Vagina (tissue), 2 donors: ENCODE results near the gene SORCS1. TPM values are rescaled to one million over a fixed set of nuclear protein-coding genes. Genes with fewer than 3 reads are reported as not detected.

Source experiments
- DNase-seq, 2 donors: peaks; one replicate each; pipeline ENCODE4 v3.0.0-alpha.2; 2017; ENCODE audit errors: extremely low spot score in 2 of 2
- H3K27ac ChIP-seq: fragments of 200-600 bp; sonication (generic); one replicate; pipeline ENCODE4 v1.5.1; 2019
- H3K27me3 ChIP-seq: fragments of 200-600 bp; sonication (generic); one replicate; pipeline ENCODE4 v1.5.1; 2019
- H3K36me3 ChIP-seq, 2 donors: fragments of 200-600 bp; sonication (generic); one replicate each; pipeline ENCODE4 v1.5.1; 2017 to 2019
- H3K4me1 ChIP-seq: fragments of 200-600 bp; sonication (generic); one replicate; pipeline ENCODE4 v1.5.1; 2019
- H3K4me3 ChIP-seq, 2 donors: fragments of 200-600 bp; sonication (generic); 1 replicate in 1 of 2; 2 replicates in 1 of 2; pipeline ENCODE4 v1.5.1; 2016 to 2019
- H3K9me3 ChIP-seq: fragments of 200-600 bp; sonication (generic); one replicate; pipeline ENCODE4 v1.5.1; 2019
- POLR2A ChIP-seq, 2 donors: fragments of 450-650 bp; IDR thresholded peaks; one replicate each; pipeline ENCODE4 v1.6.1; 2017; ENCODE audit warnings: antibody characterized with exemption in 2 of 2, mild to moderate bottlenecking in 2 of 2, moderate library complexity in 2 of 2
- POLR2AphosphoS5 ChIP-seq, 2 donors: sonication (generic); formaldehyde crosslinking; IDR thresholded peaks; one replicate each; pipeline ENCODE4 v1.9.0; 2017; ENCODE audit warnings: antibody characterized with exemption in 2 of 2, mild to moderate bottlenecking in 2 of 2, low read depth in 1 of 2; ENCODE audit not compliant: insufficient read depth in 1 of 2
- intact Hi-C: fragments of 100-400 bp; cut with DNase I; formaldehyde crosslinking; loops from one replicate; pipeline ENCODE4 v1.15.1; 2023
- total RNA-seq: library from RNA; depleted of rRNA; stranded (reverse); fragments of >200 nt; gene quantifications from one replicate; pipeline ENCODE4 v1.2.3, GENCODE V29; 2016
- TF ChIP-seq, protein P1 (sequence below), 3 experiments: fragments of 450-650 bp in 2 of 3; fragments of 200-600 bp in 1 of 3; sonication (generic) in 1 of 3; IDR thresholded peaks; one replicate each; pipeline ENCODE4 v1.5.1; 2017 to 2019; ENCODE audit warnings: antibody characterized with exemption in 3 of 3, mild to moderate bottlenecking in 2 of 3, moderate library complexity in 2 of 3

Gene SORCS1
- total RNA-seq, 1 donor from 2014 or later, result 5.9 TPM

DNA sequence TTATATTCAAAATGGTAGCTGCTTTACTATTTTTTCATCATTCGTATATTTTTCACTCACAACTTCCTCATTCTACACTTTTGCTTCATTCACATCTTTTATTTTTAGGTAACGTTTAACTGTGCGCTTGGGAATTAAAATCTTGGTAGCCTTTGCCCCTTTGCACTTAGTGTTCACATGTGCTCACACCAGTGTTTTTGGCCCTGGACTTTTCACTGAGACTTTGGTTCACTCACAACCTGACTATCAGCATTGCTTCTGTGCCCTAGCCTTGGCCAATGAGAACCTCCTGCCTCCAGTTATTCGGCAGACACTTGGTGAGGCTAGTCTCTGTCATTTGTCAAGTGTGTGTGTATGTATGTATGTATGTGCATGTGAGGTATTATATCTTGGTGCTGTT is 596.9 kb downstream of the SORCS1 start:
- no peak overlapping the region for H3K27ac ChIP-seq
- no peak for DNase-seq
- TF ChIP-seq POLR2A (IDR thresholded peaks at IDR 0.05) (no peak), POLR2AphosphoS5 (IDR thresholded peaks at IDR 0.05; ENCODE audit: insufficient read depth in 1 of 2, low read depth in 1 of 2) (no peak)
- TF ChIP-seq, protein P1, sequence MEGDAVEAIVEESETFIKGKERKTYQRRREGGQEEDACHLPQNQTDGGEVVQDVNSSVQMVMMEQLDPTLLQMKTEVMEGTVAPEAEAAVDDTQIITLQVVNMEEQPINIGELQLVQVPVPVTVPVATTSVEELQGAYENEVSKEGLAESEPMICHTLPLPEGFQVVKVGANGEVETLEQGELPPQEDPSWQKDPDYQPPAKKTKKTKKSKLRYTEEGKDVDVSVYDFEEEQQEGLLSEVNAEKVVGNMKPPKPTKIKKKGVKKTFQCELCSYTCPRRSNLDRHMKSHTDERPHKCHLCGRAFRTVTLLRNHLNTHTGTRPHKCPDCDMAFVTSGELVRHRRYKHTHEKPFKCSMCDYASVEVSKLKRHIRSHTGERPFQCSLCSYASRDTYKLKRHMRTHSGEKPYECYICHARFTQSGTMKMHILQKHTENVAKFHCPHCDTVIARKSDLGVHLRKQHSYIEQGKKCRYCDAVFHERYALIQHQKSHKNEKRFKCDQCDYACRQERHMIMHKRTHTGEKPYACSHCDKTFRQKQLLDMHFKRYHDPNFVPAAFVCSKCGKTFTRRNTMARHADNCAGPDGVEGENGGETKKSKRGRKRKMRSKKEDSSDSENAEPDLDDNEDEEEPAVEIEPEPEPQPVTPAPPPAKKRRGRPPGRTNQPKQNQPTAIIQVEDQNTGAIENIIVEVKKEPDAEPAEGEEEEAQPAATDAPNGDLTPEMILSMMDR (IDR thresholded peaks at IDR 0.05), result no peak
- H3K36me3 ChIP-seq, result no peaks in the 10 kb centered on the region
- H3K4me3 ChIP-seq, result no peak overlapping the region
- H3K4me1 ChIP-seq, result no peaks in the 10 kb centered on the region
- H3K9me3 ChIP-seq, result no peaks in the 10 kb centered on the region
- H3K27me3 ChIP-seq, result no peaks in the 10 kb centered on the region
- intact Hi-C loops, result no loop called here

DNA sequence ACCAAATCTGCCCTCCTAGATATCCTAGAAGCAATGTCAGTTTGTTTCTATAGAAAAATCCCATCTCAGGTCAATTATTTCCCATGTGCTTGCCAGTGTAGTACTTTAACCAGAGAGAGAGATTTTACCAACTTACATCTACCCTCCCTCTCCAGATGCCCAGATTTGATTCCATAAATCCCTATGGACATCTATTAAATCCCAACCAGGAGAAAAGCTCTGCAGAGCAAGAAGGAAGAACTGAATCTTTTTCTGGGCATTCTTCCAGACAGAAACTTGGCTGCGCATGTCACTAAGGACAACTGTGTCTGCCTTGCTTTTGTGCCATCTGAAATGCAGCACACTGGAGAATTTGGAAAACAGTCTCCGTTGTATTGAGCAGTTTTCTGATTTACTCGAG is 597.6 kb downstream of the SORCS1 start:
- H3K27ac ChIP-seq, result no peak overlapping the region
- TF ChIP-seq, protein P1 (IDR thresholded peaks at IDR 0.05), result no peak
- H3K27me3 ChIP-seq, result no peaks in the 10 kb centered on the region
- no peaks in the 10 kb centered on the region for H3K36me3 ChIP-seq
- H3K4me1 ChIP-seq, result no peaks in the 10 kb centered on the region
- intact Hi-C loops, result no loop called here
- DNase-seq, result no peak
- H3K4me3 ChIP-seq, result no peak overlapping the region
- H3K9me3 ChIP-seq, result no peaks in the 10 kb centered on the region

DNA sequence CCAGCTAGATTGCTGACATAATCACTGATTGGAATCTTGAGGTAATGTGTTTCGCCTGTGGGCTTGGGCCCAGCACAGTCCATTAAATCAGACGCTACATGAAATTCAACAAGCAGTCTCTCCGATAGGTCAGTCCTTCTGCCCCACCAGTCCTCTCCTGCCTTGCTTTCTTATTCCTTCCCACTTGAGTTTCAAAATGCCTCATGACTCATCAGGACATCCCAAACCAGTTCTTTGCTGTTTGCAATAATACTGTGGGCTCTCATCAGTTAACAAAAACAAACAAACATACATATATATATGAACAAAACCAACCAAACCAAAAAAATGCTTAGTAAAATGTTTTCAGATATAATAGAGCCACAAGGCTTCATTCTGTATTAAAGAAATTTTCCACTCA is 599.0 kb downstream of the SORCS1 start:
- TF ChIP-seq, protein P1 (IDR thresholded peaks at IDR 0.05), result no peak
- no peak for TF ChIP-seq POLR2AphosphoS5 (IDR thresholded peaks at IDR 0.05; ENCODE audit: insufficient read depth in 1 of 2, low read depth in 1 of 2)
- no peak for TF ChIP-seq POLR2A (IDR thresholded peaks at IDR 0.05)
- no peaks in the 10 kb centered on the region for H3K9me3 ChIP-seq
- H3K4me1 ChIP-seq, result no peaks in the 10 kb centered on the region
- H3K4me3 ChIP-seq, result no peak overlapping the region
- intact Hi-C loops, result no loop called here
- H3K27ac ChIP-seq, result no peak overlapping the region
- H3K36me3 ChIP-seq, result no peaks in the 10 kb centered on the region
- DNase-seq, result no peak
- H3K27me3 ChIP-seq, result no peaks in the 10 kb centered on the region

DNA sequence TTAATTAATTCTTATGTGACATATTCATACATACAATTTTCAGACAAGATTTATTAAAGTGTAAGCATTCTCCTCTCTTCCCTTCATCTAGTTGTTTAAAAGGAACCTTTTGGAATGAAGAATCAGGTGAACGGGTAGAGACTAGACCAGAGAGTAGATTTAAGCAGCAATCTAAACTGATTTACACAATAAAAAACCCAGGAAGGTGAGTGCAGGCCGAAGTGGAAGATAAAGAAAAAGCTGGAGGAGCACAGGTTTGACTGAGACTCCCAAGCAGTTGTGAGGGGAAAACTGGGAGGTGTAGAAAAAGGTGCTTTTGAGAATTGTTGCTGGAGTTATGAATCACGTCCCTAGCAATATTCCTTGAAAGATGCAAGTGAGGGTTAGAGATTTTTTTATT is 601.1 kb downstream of the SORCS1 start:
- Histone ChIP-seq H3K27me3 (no peaks in the 10 kb centered on the region), H3K4me3 (no peak overlapping the region), H3K36me3 (no peaks in the 10 kb centered on the region), H3K4me1 (no peaks in the 10 kb centered on the region), H3K27ac (no peak overlapping the region), H3K9me3 (no peaks in the 10 kb centered on the region)
- TF ChIP-seq POLR2AphosphoS5 (IDR thresholded peaks at IDR 0.05; ENCODE audit: insufficient read depth in 1 of 2, low read depth in 1 of 2) (no peak), POLR2A (IDR thresholded peaks at IDR 0.05) (no peak)
- TF ChIP-seq, protein P1 (IDR thresholded peaks at IDR 0.05), result no peak
- intact Hi-C loops, result no loop called here
- no peak for DNase-seq

DNA sequence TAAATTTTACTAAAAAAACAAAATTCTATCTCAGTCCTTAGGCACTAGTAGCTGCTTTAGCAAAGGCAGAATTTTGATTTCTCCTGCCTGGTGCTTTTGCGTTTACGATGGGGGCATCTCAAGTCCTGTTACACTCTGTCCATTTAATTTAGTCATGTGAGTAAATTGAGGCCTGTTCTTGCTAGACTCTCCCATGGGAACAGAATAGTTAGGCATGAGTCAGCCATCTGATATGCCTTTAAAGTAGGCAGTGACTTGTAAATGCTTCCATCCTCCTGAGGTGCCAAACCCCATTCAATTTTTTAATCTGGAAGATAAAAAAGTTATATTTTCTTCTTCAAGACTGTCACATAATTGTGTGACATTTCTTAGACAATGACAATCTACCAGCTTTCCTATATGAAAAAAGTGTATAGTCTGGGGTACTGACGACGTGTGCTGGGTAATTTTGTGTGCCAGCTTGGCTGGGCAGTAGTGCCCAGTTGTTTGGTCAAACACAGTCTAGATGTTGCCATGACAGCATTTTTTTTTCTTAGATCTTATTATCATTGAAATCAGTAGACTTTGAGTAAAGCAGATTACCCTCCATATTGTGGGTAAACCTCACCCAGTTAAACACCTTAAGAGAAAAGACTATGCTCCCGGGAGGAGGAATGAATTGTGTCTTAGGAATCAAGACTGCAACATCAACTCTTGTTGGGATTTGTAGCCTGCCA is 603.4 kb downstream of the SORCS1 start:
- H3K27ac ChIP-seq, result no peak overlapping the region
- intact Hi-C loops, result no loop called here
- H3K36me3 ChIP-seq, result no peaks in the 10 kb centered on the region
- TF ChIP-seq POLR2A (IDR thresholded peaks at IDR 0.05), result no peak
- TF ChIP-seq, protein P1 (IDR thresholded peaks at IDR 0.05), result no peak
- no peak for TF ChIP-seq POLR2AphosphoS5 (IDR thresholded peaks at IDR 0.05; ENCODE audit: insufficient read depth in 1 of 2, low read depth in 1 of 2)
- no peaks in the 10 kb centered on the region for H3K4me1 ChIP-seq
- no peaks in the 10 kb centered on the region for H3K9me3 ChIP-seq
- DNase-seq, result no peak
- no peaks in the 10 kb centered on the region for H3K27me3 ChIP-seq
- no peak overlapping the region for H3K4me3 ChIP-seq
